Glutamatergic neuron (in vitro differentiated cells): ENCODE results near the gene SPTB. TPM values are rescaled to one million over a fixed set of nuclear protein-coding genes. Genes with fewer than 3 reads are reported as not detected.

Experiments used
- DNase-seq: peaks from one replicate; pipeline ENCODE4 v3.0.0; 2022
- H3K27ac Mint-ChIP-seq: one replicate; pipeline ENCODE4 v1.8.0; 2020; ENCODE audit warnings: mild to moderate bottlenecking, mixed read lengths, inconsistent platforms; ENCODE audit not compliant: unreplicated experiment
- H3K27me3 Mint-ChIP-seq: one replicate; pipeline ENCODE4 v1.8.0; 2020; ENCODE audit warnings: mild to moderate bottlenecking, moderate library complexity, mixed read lengths, inconsistent platforms; ENCODE audit not compliant: unreplicated experiment
- H3K36me3 Mint-ChIP-seq: one replicate; pipeline ENCODE4 v1.8.0; 2020; ENCODE audit warnings: mild to moderate bottlenecking, mixed read lengths, inconsistent platforms; ENCODE audit not compliant: unreplicated experiment
- H3K4me1 Mint-ChIP-seq: one replicate; pipeline ENCODE4 v1.8.0; 2020; ENCODE audit warnings: mild to moderate bottlenecking, low read depth, mixed read lengths, inconsistent platforms; ENCODE audit not compliant: unreplicated experiment
- H3K4me3 Mint-ChIP-seq: one replicate; pipeline ENCODE4 v1.8.0; 2020; ENCODE audit warnings: mild to moderate bottlenecking, mixed read lengths, inconsistent platforms; ENCODE audit not compliant: unreplicated experiment
- H3K9me3 Mint-ChIP-seq: one replicate; pipeline ENCODE4 v1.8.0; 2020; ENCODE audit warnings: mild to moderate bottlenecking, moderate library complexity, mixed read lengths, inconsistent platforms; ENCODE audit not compliant: unreplicated experiment
- total RNA-seq: library from RNA; stranded (reverse); fragmentation: NEBNext Ultra II Directional; extraction: Animal tissue kit (Norgen Biotek cat#: 25700); gene quantifications from one replicate; pipeline ENCODE4 v1.2.1, GENCODE V29; 2021; ENCODE audit not compliant: unreplicated experiment
- TF ChIP-seq, protein P1 (sequence below): fragments of 200-600 bp; sonication (generic); IDR thresholded peaks from one replicate; pipeline ENCODE4 v1.5.0; 2021; ENCODE audit not compliant: partially characterized antibody, unreplicated experiment

Gene SPTB
- total RNA-seq, 1 donor from 2014 or later: 1.9 TPM

DNA sequence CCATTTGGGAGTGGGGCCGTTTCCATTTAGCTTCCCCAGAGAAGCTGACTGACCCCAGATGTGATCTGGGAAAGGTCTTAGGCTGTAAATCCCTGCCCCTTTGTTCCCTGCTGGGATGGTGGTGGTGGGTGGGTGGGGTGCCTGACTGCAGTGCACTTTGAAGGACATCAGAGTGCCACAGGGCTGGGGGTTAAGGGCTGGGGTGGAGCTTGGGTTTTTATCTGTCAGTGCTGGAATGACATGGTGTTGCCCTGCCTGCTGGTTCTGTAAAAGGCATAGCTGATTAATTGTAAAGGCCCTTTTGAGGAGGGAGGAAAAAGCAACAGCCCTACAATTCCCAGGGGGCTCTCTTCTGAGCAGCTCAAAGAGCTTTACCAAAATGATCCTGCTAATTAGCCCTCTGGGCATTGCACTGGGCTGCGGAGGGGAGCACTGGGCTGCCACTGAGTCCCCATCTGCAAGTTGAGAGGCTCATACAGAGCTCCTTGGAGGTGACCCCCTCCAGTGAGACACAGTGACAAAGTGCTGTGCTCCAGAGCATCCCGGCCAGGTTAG lies 154.4 kb downstream of the SPTB start:
- peak; percentile 63 for DNase-seq
- H3K4me1 Mint-ChIP-seq: peaks cover 30% of the 10 kb centered on the region
- peaks cover 10% of the 10 kb centered on the region for H3K27me3 Mint-ChIP-seq
- H3K36me3 Mint-ChIP-seq: peaks cover 4% of the 10 kb centered on the region
- TF ChIP-seq, protein P1, sequence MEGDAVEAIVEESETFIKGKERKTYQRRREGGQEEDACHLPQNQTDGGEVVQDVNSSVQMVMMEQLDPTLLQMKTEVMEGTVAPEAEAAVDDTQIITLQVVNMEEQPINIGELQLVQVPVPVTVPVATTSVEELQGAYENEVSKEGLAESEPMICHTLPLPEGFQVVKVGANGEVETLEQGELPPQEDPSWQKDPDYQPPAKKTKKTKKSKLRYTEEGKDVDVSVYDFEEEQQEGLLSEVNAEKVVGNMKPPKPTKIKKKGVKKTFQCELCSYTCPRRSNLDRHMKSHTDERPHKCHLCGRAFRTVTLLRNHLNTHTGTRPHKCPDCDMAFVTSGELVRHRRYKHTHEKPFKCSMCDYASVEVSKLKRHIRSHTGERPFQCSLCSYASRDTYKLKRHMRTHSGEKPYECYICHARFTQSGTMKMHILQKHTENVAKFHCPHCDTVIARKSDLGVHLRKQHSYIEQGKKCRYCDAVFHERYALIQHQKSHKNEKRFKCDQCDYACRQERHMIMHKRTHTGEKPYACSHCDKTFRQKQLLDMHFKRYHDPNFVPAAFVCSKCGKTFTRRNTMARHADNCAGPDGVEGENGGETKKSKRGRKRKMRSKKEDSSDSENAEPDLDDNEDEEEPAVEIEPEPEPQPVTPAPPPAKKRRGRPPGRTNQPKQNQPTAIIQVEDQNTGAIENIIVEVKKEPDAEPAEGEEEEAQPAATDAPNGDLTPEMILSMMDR: no peak
- peak overlapping the region; percentile 32 for H3K4me3 Mint-ChIP-seq
- H3K27ac Mint-ChIP-seq: peak overlapping the region; percentile 74
- peaks cover 4% of the 10 kb centered on the region for H3K9me3 Mint-ChIP-seq

DNA sequence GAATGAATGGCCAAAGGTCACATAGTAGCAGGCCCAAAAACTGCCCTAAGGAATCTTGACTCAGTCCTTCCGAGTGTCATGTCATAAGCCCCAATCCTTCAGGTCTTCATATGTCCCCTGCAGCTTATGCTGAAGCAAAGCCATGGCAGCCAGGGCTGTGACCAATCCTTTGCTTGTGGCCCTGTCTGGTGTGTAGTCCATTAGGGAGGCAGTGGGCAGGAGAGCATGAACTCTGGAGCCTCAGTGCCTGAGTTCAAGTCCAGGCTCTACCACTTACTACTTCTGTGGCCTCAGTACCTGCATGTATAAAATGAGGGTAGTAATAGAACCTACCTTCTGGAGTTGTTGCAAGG lies 155.2 kb downstream of the SPTB start:
- Mint-ChIP-seq H3K36me3 (peaks cover 4% of the 10 kb centered on the region), H3K27me3 (peaks cover 14% of the 10 kb centered on the region), H3K4me3 (peak overlapping the region; percentile 43), H3K4me1 (peaks cover 29% of the 10 kb centered on the region), H3K27ac (peak overlapping the region; percentile 74), H3K9me3 (peaks cover 2% of the 10 kb centered on the region)
- DNase-seq: peak; percentile 14
- TF ChIP-seq, protein P1: no peak

- Mint-ChIP-seq H3K27ac (peak overlapping the region; percentile 74), H3K27me3 (peaks cover 15% of the 10 kb centered on the region), H3K36me3 (no peaks in the 10 kb centered on the region), H3K9me3 (peaks cover 2% of the 10 kb centered on the region), H3K4me3 (peak overlapping the region; percentile 43), H3K4me1 (peaks cover 25% of the 10 kb centered on the region)
- DNase-seq: no peak
- TF ChIP-seq, protein P1: no peak
These were observed 155.8 kb downstream of the SPTB start for GRCh38 chr14:64723691-64724577.

GRCh38 chr14:64722842-64723447 lies 156.8 kb downstream of the SPTB start:
- Mint-ChIP-seq H3K4me1 (peaks cover 27% of the 10 kb centered on the region), H3K4me3 (no peak overlapping the region), H3K9me3 (no peaks in the 10 kb centered on the region), H3K27ac (no peak overlapping the region), H3K36me3 (no peaks in the 10 kb centered on the region), H3K27me3 (peaks cover 22% of the 10 kb centered on the region)
- no peak for DNase-seq
- TF ChIP-seq, protein P1: no peak
